HG02623 (cell line): Measurements from ENCODE around the gene RHBDL1.

Source experiments
- ATAC-seq: cut with Tn5 transposase; IDR thresholded peaks from one replicate; pipeline ENCODE4 v1.9.1; 2021; ENCODE audit warnings: moderate library complexity; ENCODE audit not compliant: unreplicated experiment

Gene RHBDL1

GRCh38 chr16:672851-673250 lies 2.6 kb upstream of the RHBDL1 start:
- ATAC-seq = no peak

GRCh38 chr16:673399-673991 lies 2.0 kb upstream of the RHBDL1 start:
- no peak for ATAC-seq

GRCh38 chr16:674214-674881 lies 1.1 kb upstream of the RHBDL1 start:
- no peak for ATAC-seq

DNA sequence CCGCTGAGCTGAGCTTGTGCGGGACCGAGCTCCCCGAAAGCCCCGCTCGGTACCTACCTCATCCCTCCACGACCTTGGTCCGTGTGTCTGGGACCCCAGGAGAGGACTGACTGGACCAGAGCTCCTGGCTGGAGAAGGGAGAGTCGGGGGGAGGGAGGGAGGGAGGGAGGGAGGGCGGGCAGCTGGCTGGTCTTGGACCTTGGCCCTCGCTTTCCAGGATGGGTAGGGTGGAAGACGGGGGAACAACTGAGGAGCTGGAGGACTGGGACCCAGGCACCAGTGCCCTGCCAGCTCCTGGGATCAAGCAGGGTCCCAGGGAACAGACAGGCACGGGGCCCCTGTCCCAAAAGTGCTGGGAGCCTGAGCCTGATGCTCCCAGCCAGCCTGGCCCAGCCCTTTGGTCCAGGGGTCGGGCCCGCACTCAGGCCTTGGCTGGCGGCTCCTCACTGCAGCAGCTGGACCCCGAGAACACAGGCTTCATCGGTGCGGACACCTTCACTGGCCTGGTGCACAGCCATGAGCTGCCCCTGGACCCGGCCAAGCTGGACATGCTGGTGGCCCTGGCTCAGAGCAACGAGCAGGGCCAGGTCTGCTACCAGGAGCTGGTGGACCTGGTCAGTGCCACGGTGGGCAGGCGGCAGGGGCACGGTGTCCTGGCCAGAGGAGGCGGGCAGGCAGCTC lies 553 bp downstream of the RHBDL1 start:
- ATAC-seq = no peak

- ATAC-seq = no peak
Observed at GRCh38 chr16:676565-676902, 1.1 kb downstream of the RHBDL1 start.

DNA sequence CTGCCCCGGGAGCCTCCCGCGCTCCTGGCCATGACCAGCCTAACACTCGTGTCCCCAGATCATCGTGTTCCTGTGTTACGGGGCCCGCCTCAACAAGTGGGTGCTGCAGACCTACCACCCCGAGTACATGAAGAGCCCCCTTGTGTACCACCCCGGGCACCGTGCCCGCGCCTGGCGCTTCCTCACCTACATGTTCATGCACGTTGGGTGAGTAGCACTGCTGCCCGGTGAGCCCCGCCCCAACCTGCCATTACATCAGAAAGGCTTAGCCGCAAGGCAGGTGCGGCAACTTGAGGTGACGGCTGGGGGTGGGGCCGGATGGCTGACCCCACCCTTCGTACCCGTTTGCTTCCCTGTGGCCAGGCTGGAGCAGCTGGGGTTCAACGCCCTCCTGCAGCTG lies 1.4 kb downstream of the RHBDL1 start:
- ATAC-seq = no peak

- ATAC-seq = no peak
Observed at GRCh38 chr16:677316-678190, 2.1 kb downstream of the RHBDL1 start.

DNA sequence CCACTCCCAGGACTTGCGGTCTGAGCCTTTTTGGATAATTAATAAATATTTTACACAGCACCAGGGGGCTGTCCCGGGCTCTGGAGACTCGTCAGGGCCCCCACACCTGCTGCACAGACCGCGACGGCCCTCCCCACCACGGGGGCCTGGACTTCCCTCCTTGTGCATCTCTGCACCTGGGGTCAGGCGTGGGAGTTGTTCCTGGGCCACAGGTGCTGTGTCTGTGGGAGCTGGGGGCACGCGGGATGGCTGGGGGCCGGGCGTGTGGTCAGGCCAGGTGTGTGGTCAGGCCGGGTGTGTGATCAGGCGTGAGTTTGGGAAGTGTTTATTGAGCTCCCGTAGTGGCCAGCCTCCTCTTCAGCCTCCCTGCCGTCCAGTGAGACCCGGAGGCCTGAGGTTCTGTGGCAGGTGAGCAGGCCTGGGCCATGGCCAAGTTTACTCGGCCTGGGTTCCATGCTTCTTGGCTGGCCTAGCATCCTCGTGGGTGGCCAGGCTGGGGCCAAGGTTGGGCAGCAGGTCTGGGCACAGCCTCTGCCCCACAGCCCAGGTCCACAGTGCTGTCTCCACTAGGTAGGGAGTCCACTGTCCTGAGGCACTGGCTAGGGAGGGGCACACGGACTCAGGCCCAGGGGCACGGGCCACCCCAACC lies 2.9 kb downstream of the RHBDL1 start:
- ATAC-seq = no peak

- no peak for ATAC-seq
Observed at GRCh38 chr16:678858-679813, 3.7 kb downstream of the RHBDL1 start.

DNA sequence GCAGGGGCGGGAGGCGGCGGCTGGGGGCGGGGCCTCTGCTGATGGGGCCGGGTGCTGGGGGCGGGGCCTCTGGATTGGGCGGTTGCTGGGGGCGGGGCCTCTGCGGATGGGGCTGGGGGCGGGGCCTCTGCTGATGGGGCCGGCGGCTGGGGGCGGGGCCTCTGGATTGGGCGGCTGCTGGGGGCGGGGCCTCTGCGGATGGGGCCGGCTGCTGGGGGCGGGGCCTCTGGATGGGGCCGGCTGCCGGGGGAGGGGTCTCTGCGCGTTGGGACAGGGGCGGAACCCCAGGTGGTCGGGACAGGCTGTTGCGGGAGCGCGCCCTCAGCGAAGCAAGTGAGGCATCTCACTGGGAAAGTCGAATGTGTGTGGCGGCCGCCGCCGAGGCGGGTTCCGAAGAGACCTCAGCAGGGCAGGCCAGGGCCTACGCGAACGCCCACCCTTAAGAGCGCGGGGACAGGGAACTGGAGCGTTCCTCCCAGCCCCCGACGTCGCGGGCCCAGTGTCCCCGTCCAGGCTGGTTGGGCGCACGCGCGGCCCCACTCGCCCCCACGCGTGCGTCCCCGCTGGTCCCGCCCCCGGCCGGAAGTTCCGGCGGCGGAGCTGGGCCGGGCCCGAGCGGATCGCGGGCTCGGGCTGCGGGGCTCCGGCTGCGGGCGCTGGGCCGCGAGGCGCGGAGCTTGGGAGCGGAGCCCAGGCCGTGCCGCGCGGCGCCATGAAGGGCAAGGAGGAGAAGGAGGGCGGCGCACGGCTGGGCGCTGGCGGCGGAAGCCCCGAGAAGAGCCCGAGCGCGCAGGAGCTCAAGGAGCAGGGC lies 4.5 kb downstream of the RHBDL1 start, which contains the start of gene STUB1:
Gene STUB1, plus strand, starts transcription at position 597 of the 811 bp plus-strand sequence. Its CDS starts 116 bp downstream, at position 713.
- ATAC-seq = no peak

DNA sequence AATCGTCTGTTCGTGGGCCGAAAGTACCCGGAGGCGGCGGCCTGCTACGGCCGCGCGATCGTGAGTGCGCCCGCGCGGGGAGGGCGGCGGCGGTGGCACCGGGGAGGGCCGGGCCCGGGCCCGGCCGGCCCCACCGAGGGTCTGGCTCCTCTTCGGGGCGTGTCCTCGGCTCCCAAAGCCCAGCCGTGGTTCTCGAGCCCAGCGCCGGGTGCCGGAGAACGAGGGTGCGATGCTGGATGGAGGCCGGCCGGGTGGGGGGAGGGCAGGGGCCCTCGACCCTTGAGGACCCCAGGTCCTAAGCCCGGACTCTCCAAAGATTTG lies 5.1 kb downstream of the RHBDL1 start:
- ATAC-seq = no peak

DNA sequence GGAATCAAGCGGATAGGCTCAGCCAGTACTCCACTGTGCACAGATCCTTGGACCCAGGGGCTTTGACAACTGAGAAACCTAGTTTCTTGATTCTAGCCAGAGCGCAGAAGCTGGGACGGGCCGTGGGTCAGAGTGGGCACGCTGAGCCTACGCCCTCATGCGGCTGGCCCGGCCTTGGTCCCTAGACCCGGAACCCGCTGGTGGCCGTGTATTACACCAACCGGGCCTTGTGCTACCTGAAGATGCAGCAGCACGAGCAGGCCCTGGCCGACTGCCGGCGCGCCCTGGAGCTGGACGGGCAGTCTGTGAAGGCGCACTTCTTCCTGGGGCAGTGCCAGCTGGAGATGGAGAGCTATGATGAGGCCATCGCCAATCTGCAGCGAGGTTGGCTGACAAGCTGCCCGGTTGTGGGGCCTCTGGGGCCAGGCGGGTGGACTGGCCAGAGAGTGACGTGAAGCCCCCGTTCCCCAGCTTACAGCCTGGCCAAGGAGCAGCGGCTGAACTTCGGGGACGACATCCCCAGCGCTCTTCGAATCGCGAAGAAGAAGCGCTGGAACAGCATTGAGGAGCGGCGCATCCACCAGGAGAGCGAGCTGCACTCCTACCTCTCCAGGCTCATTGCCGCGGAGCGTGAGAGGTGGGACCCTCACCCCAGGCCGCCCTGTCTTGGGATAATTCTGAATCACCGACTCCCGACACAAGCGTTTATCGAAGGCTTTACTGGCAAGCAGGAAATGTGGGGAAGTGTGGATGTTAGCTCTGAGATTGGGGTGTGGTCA lies 5.7 kb downstream of the RHBDL1 start:
- ATAC-seq = no peak

DNA sequence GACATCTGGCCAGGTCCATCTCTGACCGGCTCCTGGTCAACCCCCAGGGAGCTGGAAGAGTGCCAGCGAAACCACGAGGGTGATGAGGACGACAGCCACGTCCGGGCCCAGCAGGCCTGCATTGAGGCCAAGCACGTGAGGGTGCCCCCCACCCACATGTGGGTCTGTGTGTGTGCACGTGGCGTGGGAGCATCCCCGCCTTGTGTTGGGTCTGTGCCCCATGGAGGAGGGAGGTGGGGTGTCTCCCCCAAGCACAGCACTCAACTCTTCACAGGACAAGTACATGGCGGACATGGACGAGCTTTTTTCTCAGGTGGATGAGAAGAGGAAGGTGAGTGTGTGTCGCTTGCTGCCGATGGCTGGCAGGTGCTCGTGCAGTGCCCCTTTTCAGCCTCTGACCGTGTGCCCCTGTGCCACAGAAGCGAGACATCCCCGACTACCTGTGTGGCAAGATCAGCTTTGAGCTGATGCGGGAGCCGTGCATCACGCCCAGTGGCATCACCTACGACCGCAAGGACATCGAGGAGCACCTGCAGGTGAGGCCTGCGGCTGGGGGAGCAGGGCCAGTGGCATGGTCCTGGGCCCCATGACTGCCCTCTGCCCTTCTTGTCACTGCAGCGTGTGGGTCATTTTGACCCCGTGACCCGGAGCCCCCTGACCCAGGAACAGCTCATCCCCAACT lies 6.4 kb downstream of the RHBDL1 start:
- ATAC-seq = no peak

DNA sequence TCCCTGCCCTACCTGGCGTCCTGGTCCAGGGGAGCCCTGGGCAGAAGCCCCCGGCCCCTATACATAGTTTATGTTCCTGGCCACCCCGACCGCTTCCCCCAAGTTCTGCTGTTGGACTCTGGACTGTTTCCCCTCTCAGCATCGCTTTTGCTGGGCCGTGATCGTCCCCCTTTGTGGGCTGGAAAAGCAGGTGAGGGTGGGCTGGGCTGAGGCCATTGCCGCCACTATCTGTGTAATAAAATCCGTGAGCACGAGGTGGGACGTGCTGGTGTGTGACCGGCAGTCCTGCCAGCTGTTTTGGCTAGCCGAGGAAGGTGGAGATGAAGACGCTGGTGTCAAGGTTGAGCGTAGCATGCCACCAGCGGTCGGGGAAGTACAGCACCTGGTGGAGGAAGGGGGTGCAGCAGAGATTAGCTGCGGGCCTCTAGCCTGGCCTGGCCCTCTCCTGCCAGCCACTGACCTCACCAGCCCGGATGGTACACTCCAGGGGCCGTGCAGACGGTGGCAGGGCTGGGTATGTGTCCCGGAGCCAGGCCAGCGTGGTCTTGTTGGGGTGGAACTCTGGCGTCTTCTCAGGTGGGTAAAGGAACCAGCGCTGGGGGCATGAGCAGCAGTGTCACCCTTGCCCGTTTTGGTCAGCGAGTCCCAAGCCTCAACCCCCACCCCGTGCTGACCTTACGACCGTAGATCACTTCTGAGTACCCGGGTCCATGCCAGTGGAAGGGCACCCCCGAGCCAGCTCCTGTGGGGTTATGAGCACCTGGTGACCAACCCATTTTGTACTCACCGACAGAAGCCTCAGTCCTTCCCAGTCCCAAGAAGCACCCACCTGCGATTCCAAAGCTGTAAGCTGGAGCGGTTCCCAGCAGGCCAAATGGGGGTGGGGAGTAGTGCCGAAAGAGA lies 7.3 kb downstream of the RHBDL1 start:
- ATAC-seq = no peak

- no peak for ATAC-seq
Observed at GRCh38 chr16:683396-684070, 8.1 kb downstream of the RHBDL1 start.
